Thoracic aorta (tissue), 2 donors: ENCODE data around the gene ATP2B2. TPM values are rescaled to one million over a fixed set of nuclear protein-coding genes. Genes with fewer than 3 reads are reported as not detected.

Experiments
- ATAC-seq: fragments of 150-250 bp; one replicate; pipeline ENCODE4 v1.8.0; 2017; ENCODE audit warnings: low read depth; ENCODE audit not compliant: insufficient number of reproducible peaks, low FRiP score
- DNase-seq: peaks from one replicate; pipeline ENCODE4 v3.0.0-alpha.2; 2020; ENCODE audit warnings: low spot score
- H3K27ac ChIP-seq, 2 donors: fragments of 200-600 bp; sonication (generic); 1 replicate in 1 of 2; 2 replicates in 1 of 2; pipeline ENCODE4 v1.5.1; 2016; ENCODE audit warnings: mild to moderate bottlenecking in 2 of 2, moderate library complexity in 2 of 2
- H3K27me3 ChIP-seq: fragments of 200-600 bp; sonication (generic); replicated peaks from 2 replicates; pipeline ENCODE4 v1.6.0; 2016; ENCODE audit warnings: mild to moderate bottlenecking; ENCODE audit not compliant: insufficient read depth
- H3K36me3 ChIP-seq: fragments of 200-600 bp; sonication (generic); one replicate; pipeline ENCODE4 v1.5.1; 2016
- H3K4me1 ChIP-seq, 2 donors: fragments of 200-600 bp; sonication (generic); 1 replicate in 1 of 2; 2 replicates in 1 of 2; pipeline versions ENCODE4 v1.5.1 to v1.6.0; 2016; ENCODE audit warnings: low read depth in 2 of 2, mild to moderate bottlenecking in 1 of 2; ENCODE audit not compliant: control insufficient read depth in 1 of 2
- H3K4me3 ChIP-seq: fragments of 200-600 bp; sonication (generic); 2 replicates; pipeline ENCODE4 v1.5.1; 2016; ENCODE audit warnings: mild to moderate bottlenecking
- H3K9me3 ChIP-seq: fragments of 200-600 bp; sonication (generic); 2 replicates; pipeline ENCODE4 v1.5.1; 2016
- total RNA-seq, 2 donors: library from RNA; depleted of rRNA; stranded (reverse); fragments of >200 nt; gene quantifications; one replicate each; pipeline versions ENCODE4 v1.1.0 to v1.2.3, GENCODE V29; 2016
- TF ChIP-seq, protein P1 (sequence below): fragments of 200-600 bp; sonication (generic); IDR thresholded peaks from one replicate; pipeline ENCODE4 v1.5.1; 2019; ENCODE audit warnings: antibody characterized with exemption

The ATP2B2 gene
- not detected for total RNA-seq

DNA sequence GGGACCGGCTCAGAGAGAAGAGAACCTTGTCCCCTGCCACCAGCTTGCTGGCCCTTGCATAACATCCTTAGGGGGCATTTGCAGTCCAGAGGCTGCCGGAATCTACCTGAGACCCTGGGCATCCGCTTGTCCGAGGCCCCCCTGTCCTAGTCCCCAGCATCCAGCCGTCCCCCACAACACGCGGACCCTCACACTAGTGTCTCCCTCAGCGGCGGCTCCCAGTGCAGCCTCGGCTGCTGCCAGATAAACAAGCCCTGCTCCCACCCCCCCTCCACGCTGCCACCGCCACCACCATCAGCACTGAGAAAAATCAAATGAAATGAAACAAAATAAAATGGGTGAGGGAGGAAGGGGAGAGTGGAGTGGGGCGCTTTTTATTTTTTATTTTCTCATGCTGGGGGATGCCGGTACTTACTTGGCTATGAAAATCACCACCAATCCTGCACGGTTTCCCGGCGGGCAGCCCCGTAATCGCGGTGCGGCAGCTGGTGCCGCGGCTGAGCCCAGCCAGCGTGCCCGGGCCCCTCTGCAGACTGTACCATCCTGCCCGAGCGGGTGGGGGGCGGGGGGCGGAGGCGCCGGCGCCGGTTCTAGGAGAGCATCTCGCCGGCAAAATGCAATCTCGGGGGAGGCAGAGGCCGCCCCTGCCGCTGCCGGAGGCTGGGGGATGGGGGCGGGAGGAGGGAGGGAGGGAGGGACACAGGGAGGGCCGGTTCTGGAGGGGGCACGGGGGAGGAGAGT lies at the start of gene ATP2B2:
Gene ATP2B2 (minus strand): TSS at position 537 of the 741 bp plus-strand sequence. CDS start 56,043 bp downstream, outside the sequence.
- peaks cover 0 to 5% of the 10 kb centered on the region in 2 donors for H3K4me1 ChIP-seq
- H3K36me3 ChIP-seq: no peaks in the 10 kb centered on the region
- TF ChIP-seq, protein P1, sequence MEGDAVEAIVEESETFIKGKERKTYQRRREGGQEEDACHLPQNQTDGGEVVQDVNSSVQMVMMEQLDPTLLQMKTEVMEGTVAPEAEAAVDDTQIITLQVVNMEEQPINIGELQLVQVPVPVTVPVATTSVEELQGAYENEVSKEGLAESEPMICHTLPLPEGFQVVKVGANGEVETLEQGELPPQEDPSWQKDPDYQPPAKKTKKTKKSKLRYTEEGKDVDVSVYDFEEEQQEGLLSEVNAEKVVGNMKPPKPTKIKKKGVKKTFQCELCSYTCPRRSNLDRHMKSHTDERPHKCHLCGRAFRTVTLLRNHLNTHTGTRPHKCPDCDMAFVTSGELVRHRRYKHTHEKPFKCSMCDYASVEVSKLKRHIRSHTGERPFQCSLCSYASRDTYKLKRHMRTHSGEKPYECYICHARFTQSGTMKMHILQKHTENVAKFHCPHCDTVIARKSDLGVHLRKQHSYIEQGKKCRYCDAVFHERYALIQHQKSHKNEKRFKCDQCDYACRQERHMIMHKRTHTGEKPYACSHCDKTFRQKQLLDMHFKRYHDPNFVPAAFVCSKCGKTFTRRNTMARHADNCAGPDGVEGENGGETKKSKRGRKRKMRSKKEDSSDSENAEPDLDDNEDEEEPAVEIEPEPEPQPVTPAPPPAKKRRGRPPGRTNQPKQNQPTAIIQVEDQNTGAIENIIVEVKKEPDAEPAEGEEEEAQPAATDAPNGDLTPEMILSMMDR: no peak
- DNase-seq (no peak), ATAC-seq (no peak)
- H3K27me3 ChIP-seq: no peaks in the 10 kb centered on the region
- H3K27ac ChIP-seq: no peak within 1 kb of the TSS
- H3K4me3 ChIP-seq: peak within 1 kb of the TSS; percentile 64
- H3K9me3 ChIP-seq: no peaks in the 10 kb centered on the region

DNA sequence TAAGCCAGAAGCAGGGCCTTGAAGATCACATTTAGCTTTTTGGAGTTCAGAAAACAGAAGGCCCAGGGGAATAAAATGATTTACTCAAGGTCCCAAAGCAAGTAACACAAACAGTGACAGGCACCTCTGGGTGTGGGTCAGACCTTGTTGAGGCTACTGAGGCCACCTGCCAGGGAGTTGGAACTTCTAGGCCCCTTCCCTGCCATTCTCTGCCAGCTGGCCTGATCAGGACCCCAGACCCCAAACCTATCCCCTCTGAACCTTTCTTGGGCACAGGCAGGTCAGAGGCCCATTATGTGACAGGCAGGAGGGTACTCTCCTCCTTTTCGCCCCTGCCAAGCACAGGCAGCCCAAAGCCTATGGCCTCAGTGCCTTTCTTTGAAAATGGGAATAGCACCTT lies 49.4 kb upstream of the ATP2B2 start:
- TF ChIP-seq, protein P1: no peak
- Histone ChIP-seq H3K4me1 (no peaks in the 10 kb centered on the region), H3K27me3 (no peaks in the 10 kb centered on the region), H3K36me3 (no peaks in the 10 kb centered on the region), H3K9me3 (no peaks in the 10 kb centered on the region), H3K27ac (no peak overlapping the region), H3K4me3 (no peak overlapping the region)
- no peak for DNase-seq
- no peak for ATAC-seq

DNA sequence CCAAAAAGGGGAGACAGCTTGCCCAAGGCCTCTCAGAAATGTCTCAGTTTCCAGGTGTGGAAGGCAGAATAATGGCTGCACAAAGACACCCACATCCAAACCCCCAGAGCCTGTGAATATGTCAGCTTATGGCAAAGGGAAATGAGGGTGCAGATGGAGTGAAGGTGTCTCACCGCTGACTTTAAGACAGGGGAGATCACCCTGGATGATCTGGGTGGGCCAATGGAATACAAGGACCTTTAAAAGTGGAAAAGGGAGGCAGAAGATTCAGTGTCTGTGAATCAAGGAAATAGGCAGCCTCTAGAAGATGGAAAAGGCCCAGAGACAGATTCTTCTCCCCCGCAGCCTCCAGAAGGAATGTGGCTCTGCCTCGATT lies 48.8 kb upstream of the ATP2B2 start:
- H3K4me3 ChIP-seq: no peak overlapping the region
- no peaks in the 10 kb centered on the region for H3K9me3 ChIP-seq
- H3K4me1 ChIP-seq: no peaks in the 10 kb centered on the region
- ATAC-seq (no peak), DNase-seq (no peak)
- TF ChIP-seq, protein P1: no peak
- H3K27ac ChIP-seq: no peak overlapping the region
- no peaks in the 10 kb centered on the region for H3K36me3 ChIP-seq
- H3K27me3 ChIP-seq: no peaks in the 10 kb centered on the region

DNA sequence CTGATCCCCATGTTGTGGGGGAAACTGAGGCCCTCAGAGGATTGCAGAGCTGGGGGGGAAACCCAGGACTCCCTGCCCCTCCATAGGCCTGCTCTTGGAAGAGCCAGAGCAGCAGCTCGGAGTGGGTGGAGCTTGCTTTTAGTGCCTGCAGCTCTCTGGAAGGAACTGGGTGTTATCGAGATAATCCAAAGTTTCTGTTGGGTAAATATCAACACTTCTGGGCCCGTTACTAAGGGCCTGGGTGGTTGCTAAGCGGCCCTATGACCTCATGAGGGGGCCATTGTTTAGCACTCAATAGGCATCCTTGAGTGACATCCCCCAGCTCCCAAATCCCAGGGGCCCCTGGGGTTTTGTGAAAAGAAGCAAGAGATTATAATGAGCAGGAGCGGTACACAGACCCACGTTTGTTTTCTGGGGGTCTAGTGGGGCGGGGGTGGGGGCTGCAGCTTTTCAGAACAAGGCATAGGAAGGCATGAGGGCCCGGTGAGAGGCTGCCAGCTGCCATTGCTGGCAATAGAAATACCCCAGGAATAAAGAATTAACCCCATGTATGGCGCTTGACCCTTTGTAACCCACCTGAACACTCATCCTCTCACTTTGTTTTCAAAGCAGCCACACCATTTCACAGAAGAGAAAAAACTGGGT lies 48.3 kb upstream of the ATP2B2 start:
- no peak for ATAC-seq

DNA sequence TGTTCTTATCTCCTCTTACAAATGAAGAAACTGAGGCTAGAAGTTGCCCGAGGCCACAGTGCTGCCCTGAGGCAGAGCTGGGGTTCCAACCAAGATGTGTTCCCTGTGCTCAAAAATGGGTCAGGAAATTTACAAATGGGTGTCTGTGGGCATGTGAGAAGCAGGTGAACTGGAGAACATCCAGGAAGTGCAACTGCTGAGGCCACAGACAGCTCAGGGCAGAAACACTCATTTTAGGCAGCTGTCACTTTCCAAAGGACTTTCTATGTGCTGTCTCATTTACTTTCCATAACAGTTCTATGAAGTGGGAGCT lies 47.2 kb upstream of the ATP2B2 start:
- no peaks in the 10 kb centered on the region for H3K4me1 ChIP-seq
- ATAC-seq (no peak), DNase-seq (no peak)
- no peaks in the 10 kb centered on the region for H3K27me3 ChIP-seq
- H3K4me3 ChIP-seq: no peak overlapping the region
- no peaks in the 10 kb centered on the region for H3K36me3 ChIP-seq
- TF ChIP-seq, protein P1: no peak
- H3K9me3 ChIP-seq: no peaks in the 10 kb centered on the region
- no peak overlapping the region for H3K27ac ChIP-seq

More for the DNA sequence above, 48.3 kb upstream of the ATP2B2 start:
- TF ChIP-seq, protein P1: no peak
- DNase-seq: no peak
- H3K9me3 ChIP-seq: no peaks in the 10 kb centered on the region
- H3K36me3 ChIP-seq: no peaks in the 10 kb centered on the region
- H3K4me1 ChIP-seq: no peaks in the 10 kb centered on the region
- no peaks in the 10 kb centered on the region for H3K27me3 ChIP-seq
- H3K27ac ChIP-seq: no peak overlapping the region
- H3K4me3 ChIP-seq: no peak overlapping the region
